H1 (cell line): Measurements from ENCODE around the gene NEDD4L.

Source experiments
- EZH2 ChIP-seq: fragments of 200-600 bp; sonication (generic); IDR thresholded peaks from 2 replicates; pipeline ENCODE4 v1.7.1; 2012; ENCODE audit warnings: low read depth, mild to moderate bottlenecking, moderate library complexity, low read length, inconsistent platforms; ENCODE audit not compliant: severe bottlenecking
- JUN ChIP-seq: IDR thresholded peaks from 2 replicates; pipeline ENCODE4 v1.6.1; 2011; ENCODE audit warnings: low read depth, mild to moderate bottlenecking, improper control_type of control experiment, low read length
- NRF1 ChIP-seq: IDR thresholded peaks from 2 replicates; pipeline ENCODE4 v1.6.1; 2011; ENCODE audit warnings: mild to moderate bottlenecking, low read depth, low read length, improper control_type of control experiment
- POLR2A ChIP-seq, 2 experiments: IDR thresholded peaks; 1 replicate in 1 of 2; 2 replicates in 1 of 2; pipeline ENCODE4 v1.6.1; 2011; ENCODE audit warnings: low read depth in 2 of 2, low read length in 2 of 2, mild to moderate bottlenecking in 2 of 2; ENCODE audit errors: control extremely low read depth in 1 of 2
- RAD21 ChIP-seq, 2 experiments: IDR thresholded peaks in 1 of 2; conservative IDR thresholded peaks in 1 of 2; 2 replicates each; pipeline ENCODE4 v1.6.1; 2011; ENCODE audit warnings: low read depth in 2 of 2, low read length in 2 of 2, improper control_type of control experiment in 1 of 2, inconsistent platforms in 1 of 2, mild to moderate bottlenecking in 1 of 2, moderate library complexity in 1 of 2
- RFX5 ChIP-seq: IDR thresholded peaks from 2 replicates; pipeline ENCODE4 v1.6.1; 2011; ENCODE audit warnings: low read depth, low read length, improper control_type of control experiment, borderline replicate concordance
- SRF ChIP-seq: IDR thresholded peaks from 2 replicates; pipeline ENCODE4 v1.6.1; 2011; ENCODE audit warnings: mild to moderate bottlenecking, low read depth, low read length, moderate library complexity
- SUZ12 ChIP-seq: fragments of 200-600 bp; sonication (generic); IDR thresholded peaks from 2 replicates; pipeline ENCODE4 v1.6.1; 2012; ENCODE audit warnings: mild to moderate bottlenecking, inconsistent platforms, low read length, moderate library complexity, mixed read lengths
- TF ChIP-seq, protein P1 (sequence below), 3 experiments: IDR thresholded peaks; 1 replicate in 2 of 3; 2 replicates in 1 of 3; pipeline versions ENCODE4 v1.5.1 to v1.6.1; 2011; ENCODE audit warnings: low read length in 3 of 3, mild to moderate bottlenecking in 3 of 3, inconsistent platforms in 2 of 3, low read depth in 1 of 3, moderate library complexity in 1 of 3; ENCODE audit not compliant: insufficient read depth in 1 of 3; ENCODE audit errors: control extremely low read depth in 1 of 3
- TF ChIP-seq, protein P2 (sequence below): IDR thresholded peaks from 2 replicates; pipeline ENCODE4 v1.6.1; 2012; ENCODE audit warnings: low read length, inconsistent platforms

DNA sequence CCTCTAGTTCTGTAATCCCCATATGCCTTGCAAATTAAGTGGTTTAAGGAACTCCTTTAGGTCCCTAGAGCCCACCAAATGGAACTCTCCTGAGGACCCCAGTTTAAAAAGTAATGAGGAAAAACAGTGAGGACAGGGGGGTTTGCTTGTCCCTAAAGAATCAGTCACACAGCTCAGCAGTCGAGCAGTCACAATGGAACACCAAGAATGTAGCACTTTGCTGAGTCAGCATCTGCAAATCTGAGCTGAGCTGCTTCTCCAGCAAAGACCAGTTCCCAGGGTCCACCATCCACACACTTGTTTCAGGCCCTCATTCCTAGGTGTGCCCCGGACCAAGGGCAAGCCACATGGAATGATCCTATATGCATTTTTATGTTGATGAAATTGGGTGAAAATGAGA lies 46.2 kb upstream of the NEDD4L start:
- TF ChIP-seq POLR2A (IDR thresholded peaks at IDR 0.05; ENCODE audit: control extremely low read depth in 1 of 2, low read depth in 2 of 2, low read length in 2 of 2) (no peak), EZH2 (no peak), JUN (no peak), SUZ12 (no peak), NRF1 (no peak), RFX5 (no peak), SRF (no peak), RAD21 (IDR thresholded peaks at IDR 0.05 in 1 of 2, conservative IDR thresholded peaks at IDR 0.05 in 1 of 2; ENCODE audit: low read depth in 2 of 2, low read length in 2 of 2) (no peak)
- TF ChIP-seq, protein P1, sequence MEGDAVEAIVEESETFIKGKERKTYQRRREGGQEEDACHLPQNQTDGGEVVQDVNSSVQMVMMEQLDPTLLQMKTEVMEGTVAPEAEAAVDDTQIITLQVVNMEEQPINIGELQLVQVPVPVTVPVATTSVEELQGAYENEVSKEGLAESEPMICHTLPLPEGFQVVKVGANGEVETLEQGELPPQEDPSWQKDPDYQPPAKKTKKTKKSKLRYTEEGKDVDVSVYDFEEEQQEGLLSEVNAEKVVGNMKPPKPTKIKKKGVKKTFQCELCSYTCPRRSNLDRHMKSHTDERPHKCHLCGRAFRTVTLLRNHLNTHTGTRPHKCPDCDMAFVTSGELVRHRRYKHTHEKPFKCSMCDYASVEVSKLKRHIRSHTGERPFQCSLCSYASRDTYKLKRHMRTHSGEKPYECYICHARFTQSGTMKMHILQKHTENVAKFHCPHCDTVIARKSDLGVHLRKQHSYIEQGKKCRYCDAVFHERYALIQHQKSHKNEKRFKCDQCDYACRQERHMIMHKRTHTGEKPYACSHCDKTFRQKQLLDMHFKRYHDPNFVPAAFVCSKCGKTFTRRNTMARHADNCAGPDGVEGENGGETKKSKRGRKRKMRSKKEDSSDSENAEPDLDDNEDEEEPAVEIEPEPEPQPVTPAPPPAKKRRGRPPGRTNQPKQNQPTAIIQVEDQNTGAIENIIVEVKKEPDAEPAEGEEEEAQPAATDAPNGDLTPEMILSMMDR (IDR thresholded peaks at IDR 0.05; ENCODE audit: control extremely low read depth in 1 of 3, insufficient read depth in 1 of 3, low read depth in 1 of 3, low read length in 3 of 3) = no peak
- TF ChIP-seq, protein P2, sequence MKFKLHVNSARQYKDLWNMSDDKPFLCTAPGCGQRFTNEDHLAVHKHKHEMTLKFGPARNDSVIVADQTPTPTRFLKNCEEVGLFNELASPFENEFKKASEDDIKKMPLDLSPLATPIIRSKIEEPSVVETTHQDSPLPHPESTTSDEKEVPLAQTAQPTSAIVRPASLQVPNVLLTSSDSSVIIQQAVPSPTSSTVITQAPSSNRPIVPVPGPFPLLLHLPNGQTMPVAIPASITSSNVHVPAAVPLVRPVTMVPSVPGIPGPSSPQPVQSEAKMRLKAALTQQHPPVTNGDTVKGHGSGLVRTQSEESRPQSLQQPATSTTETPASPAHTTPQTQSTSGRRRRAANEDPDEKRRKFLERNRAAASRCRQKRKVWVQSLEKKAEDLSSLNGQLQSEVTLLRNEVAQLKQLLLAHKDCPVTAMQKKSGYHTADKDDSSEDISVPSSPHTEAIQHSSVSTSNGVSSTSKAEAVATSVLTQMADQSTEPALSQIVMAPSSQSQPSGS = no peak
